Stimulated activated CD8-positive, alpha-beta memory T cell treated with anti-CD3 and anti-CD28 coated beads, Interleukin-12 subunit alpha, Interleukin-12 subunit beta, amount 100 ng/mL, for 24 hours (primary cell): ENCODE measurements around the gene TUBA3E.
"Not testable (repeated sequence)": the region's sequence is repeated elsewhere in the genome, so short reads cannot be mapped to it uniquely, and the experiment has no call there.

ENCODE experiments used
- DNase-seq: peaks from one replicate; pipeline ENCODE4 v3.0.0-alpha.2; 2020; ENCODE audit errors: extremely low read depth

Gene TUBA3E

DNA sequence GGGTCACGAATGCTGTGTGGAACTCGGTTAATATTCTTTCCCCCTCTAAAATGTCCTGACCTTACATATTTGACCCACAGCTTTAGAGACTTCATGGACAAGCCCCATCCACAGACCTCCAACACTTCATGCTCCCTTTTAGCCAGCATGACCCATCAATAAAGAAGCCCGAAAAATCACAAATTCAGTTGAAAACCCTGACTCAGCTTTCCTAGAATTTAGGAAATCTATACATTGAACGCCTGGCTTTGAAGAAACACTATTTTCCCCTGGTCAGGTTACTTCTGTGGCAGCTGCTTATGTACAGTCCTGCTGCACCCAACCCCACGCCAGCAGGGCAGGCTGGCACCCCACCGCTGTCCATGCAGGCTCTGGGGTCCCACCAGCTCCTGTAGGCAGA is 6.9 kb downstream of the TUBA3E start:
- DNase-seq: not testable (repeated sequence)

- DNase-seq: no peak
Observed at GRCh38 chr2:130190237-130190636, 8.0 kb downstream of the TUBA3E start.

DNA sequence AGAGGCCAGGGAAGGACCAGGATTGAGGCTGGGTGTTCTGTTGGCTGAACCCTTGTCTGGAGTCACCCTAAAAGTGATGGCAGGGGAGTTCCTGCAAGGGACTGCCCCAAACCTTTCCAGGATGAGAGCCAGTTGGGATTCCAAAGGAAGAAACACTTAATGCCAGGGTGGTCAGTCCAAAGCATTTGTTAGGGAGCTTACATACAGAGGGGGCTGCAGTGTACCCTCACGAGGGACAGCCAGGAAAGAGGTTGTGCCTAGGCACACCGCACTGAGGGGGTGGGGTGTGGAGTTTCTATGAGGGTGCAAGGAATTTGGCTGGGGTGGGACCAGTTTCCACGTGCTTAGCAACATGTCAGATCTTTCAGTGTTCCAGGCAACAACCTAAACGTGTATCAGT is 9.3 kb downstream of the TUBA3E start:
- DNase-seq: not testable (repeated sequence)

- not testable (repeated sequence) for DNase-seq
Observed at GRCh38 chr2:130187859-130188792, 10.1 kb downstream of the TUBA3E start.

DNA sequence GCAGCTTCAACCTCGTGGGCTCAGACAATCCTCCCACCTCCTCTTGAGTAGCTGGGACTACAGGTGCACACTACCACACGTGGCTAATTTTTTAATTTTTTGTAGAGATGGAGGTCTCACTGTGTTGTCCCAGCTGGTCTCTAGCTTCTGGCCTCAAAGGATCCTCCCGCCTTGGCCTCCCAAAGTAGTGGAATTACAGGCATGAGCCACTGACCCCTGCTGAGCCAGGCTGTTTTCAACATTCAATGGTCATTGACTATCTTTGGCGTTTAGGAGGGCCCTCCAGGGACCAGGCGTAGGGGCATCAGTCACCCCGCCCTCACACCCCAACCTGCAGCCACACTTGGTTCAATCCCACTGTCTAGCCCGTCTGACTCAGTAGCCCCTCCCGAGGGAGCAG is 11.0 kb downstream of the TUBA3E start:
- DNase-seq: no peak

DNA sequence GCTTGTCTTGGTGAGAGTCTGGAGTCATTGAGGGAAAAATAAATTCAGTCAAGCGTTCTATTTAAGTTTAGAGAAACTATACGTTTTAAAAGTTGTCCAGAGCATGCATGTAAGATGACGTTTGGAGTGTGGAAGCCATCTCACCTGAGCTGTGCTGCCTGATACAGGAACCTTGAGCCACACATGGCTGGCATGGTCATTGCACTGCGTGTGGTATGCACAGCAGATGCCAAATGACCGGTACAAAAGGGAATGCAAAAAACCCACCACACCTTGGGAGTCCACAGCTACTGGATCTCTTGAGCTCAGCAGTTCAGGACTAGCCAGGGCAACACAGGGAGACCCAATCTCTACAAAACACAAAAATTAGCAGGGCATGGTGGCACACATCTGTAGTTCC is 11.8 kb downstream of the TUBA3E start:
- no peak for DNase-seq

DNA sequence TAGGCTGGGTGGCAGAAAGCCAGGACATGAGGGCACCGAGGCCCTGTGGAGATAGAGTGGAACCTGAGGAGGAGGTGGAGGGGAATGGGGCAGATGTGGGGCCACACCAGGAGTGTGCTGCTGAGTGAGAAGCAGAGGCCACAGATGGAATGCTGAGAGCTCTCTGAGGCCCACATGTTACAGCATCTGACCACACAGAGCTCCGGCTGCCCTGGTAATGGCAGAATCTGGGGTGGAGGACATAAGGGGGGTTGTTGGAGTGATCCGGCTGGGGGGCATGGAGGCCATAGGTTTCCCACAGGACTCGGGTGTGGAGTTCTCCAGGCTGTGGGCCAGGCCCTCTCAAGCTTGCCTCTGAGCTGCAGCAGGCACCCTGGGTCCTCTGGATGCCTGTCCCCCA is 12.3 kb downstream of the TUBA3E start:
- no peak for DNase-seq

GRCh38 chr2:130185436-130185835 is 12.8 kb downstream of the TUBA3E start:
- DNase-seq: no peak

DNA sequence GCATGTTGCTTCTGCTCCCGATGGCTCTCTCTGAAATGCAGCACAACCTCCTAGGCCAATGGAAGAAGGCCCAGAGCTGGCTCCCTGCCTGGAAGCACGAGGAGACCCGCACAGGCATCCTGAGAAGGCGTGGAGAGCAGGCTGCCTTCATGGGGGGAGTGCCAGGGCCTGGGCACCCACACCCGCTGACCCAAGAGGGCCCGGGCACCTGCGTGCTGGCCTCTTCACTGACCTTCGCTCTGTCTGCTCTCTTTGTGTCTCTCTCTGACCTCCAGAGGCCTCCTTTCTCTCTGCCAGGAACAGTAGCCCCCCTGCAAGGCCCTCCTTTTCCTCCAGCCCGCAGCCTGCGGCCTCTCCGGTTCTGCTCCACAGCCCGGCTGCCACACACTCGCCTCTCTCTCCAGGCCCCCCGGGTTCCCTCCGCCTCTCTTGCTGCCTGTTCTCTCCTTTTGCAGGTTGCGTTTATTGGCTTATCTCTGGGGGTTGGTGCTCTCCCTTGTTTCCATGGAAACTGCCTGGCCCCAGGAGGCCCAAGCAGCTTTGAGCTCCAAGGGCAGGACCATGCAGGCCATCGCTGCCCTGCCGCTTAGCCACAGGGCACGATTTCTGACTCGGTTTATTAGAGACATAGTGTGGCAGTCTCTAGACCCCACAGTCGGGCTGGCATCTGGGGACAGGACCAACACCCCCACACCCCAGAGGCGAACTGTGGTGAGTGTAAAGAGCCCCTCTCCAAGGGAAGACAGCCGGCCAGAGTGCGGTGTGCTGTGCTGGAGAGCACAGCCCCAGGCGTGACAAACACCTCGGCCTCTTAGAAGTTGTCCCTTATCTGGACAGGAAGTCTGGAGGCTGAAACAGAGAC is 14.5 kb downstream of the TUBA3E start:
- DNase-seq: no peak

GRCh38 chr2:130182826-130183511 is 15.3 kb downstream of the TUBA3E start:
- DNase-seq: not testable (repeated sequence)

- peak; percentile 78 for DNase-seq
Observed at GRCh38 chr2:130181880-130182682, 16.2 kb downstream of the TUBA3E start, which contains the start of gene MZT2B. TSS of gene MZT2B (plus strand) at chr2:130182262. CDS start at chr2:130182283, 21 bp downstream.

DNA sequence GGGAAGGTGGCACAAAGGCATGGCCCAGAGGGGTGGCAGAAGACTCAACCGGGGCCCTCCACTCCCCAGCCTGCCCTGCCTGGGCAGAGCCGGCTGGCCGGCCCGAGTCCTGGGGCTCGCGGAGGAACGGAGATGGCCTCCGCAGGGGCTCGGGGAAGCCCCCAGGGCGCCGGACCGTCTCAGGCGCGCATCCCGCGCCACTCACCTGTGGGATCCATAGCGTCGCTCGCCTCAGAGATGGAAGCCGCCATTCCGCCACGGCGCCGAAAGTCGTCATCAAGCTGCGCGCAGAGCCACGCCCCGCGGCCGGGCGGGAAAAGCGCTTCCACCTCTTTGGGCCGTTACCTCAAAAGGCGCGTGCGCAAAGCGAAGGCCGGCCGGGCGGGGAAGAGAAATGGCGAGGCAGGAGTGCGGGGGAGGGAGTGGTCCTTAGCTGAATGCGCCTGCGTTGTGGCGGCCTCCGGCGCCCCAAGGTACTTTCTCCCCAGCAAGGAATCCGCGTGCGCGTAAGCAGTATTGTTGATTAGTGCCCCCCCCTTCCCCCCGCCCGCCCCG is 16.8 kb downstream of the TUBA3E start, which contains the start of gene SMPD4:
Gene SMPD4 (minus strand): TSS at position 278 of the 555 bp plus-strand sequence. CDS start 5,010 bp downstream, outside the sequence.
- peak; percentile 94 for DNase-seq

GRCh38 chr2:130180404-130181324 is 17.6 kb downstream of the TUBA3E start:
- DNase-seq: not testable (repeated sequence)

DNA sequence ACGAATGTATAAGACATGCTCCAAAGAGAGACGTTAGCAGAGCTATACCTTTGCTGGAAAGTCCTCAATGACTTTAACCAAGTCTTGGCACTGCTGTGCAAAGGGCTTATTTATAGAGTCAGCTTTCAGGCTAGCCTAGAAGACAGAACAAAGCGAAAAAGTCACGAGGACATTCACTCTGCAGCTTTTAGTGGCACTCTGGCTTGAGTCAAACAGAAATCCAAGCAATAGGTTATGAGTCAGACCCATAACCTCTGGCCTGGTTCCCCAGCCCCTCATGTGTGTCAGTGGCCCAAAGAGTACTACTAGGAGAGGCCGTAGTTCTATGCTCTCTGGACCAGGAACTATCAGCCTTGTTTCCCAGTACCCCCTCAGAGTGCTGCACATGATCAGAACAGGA is 23.4 kb downstream of the TUBA3E start:
- DNase-seq: not testable (repeated sequence)

DNA sequence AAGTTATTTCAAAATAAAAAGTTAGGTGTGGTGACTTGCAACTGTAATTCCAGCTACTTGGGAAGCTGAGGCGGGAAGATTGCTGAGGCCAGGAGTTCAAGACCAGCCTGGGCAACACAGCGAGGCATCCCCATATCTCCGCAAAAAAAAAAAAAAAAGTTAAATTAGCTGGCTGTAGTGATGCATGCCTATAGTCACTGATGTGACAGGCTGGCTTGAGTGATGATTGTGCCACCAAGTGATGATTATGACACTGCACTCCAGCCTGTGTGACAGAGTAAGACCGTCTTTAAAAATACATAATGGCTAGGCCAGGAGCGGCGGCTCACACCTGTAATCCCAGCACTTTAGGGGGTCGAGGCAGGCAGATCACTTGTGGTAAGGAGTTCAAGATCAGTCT is 28.3 kb downstream of the TUBA3E start:
- DNase-seq: no peak

GRCh38 chr2:130169163-130169562 is 29.1 kb downstream of the TUBA3E start:
- not testable (repeated sequence) for DNase-seq

DNA sequence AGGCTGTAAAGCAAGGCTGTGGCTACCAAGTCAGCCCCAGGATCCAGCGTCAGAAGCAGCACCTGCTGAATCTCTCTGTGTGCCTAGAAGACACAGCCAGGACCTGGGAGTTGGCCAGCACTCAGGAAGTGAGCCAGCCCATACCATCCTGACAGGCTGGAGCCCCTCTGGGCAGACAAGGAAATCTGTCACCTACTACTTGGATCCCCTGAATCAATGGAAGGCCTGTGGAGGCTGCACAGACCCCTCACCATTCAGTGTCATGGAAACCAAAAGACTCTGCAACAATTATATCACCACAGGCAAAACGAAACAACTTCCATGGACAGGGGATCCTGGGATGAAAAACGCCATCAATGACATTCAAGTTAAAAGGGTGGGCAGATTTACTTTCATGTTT is 31.6 kb downstream of the TUBA3E start:
- DNase-seq: not testable (repeated sequence)

DNA sequence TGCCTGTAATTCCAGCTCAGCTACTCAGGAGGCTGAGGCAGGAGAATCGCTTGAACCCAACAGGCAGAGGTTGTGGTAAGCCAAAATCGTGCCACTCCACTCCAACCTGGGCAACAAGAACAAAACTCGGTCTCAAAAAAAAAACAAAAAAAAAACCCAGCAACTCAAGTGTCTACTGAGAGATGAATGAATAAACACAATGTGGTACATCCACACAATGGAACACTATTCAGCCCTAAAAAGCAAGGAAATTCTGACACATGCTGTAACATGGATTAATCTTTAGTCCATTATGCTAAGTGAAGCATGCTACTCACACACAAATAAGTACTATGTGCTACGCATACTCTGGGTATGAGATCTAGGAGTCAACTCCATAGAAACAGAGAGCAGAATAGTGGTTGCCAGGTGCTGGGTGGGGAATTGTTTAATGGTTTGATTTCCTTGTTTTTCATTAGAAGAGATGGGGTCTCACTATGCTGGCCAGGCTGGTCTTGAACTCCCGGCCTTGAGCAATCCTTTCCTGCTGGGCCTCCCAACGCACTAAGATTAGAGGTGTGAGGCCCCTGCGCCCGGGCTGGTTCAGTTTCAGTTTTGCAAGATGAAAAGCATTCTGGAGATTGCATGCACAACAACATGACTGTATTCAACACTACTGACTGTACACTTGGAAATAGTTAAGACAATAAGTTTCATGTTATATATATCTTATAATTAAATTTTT is 32.8 kb downstream of the TUBA3E start:
- no peak for DNase-seq

GRCh38 chr2:130162968-130163367 is 35.3 kb downstream of the TUBA3E start:
- no peak for DNase-seq
